Ovary (tissue), 9 donors: ENCODE data around the gene CNOT1. TPM values are rescaled to one million over a fixed set of nuclear protein-coding genes. Genes with fewer than 3 reads are reported as not detected.

Experiments
- DNase-seq, 5 donors: peaks; one replicate each; pipeline ENCODE4 v3.0.0-alpha.2; 2019 to 2020
- H3K27ac ChIP-seq, 2 donors: fragments of 200-600 bp; one replicate each; pipeline versions ENCODE4 v1.5.1 to v1.8.0; 2019 to 2022
- H3K27me3 ChIP-seq: fragments of 200-600 bp; one replicate; pipeline ENCODE4 v1.8.0; 2022
- H3K36me3 ChIP-seq: fragments of 200-600 bp; sonication (generic); one replicate; pipeline ENCODE4 v1.5.1; 2019
- H3K4me1 ChIP-seq: one replicate; pipeline ENCODE4 v1.8.1; 2013; ENCODE audit warnings: mild to moderate bottlenecking, moderate library complexity; ENCODE audit not compliant: insufficient read depth
- H3K4me3 ChIP-seq: fragments of 200-600 bp; sonication (generic); one replicate; pipeline ENCODE4 v1.5.1; 2017
- H3K9me3 ChIP-seq, 2 donors: fragments of 200-600 bp in 1 of 2; sonication (generic) in 1 of 2; one replicate each; pipeline versions ENCODE4 v1.5.1 to v1.8.1; 2013 to 2019; ENCODE audit warnings: mild to moderate bottlenecking in 1 of 2, moderate library complexity in 1 of 2
- EP300 ChIP-seq: sonication (generic); formaldehyde crosslinking; IDR thresholded peaks from one replicate; pipeline ENCODE4 v1.6.1; 2017; ENCODE audit warnings: antibody characterized with exemption
- POLR2A ChIP-seq: fragments of 450-650 bp; IDR thresholded peaks from one replicate; pipeline ENCODE4 v1.6.1; 2017; ENCODE audit warnings: antibody characterized with exemption, mild to moderate bottlenecking, moderate library complexity
- WGBS, 3 donors: extraction: QIAGEN DNeasy Blood & Tissue Kit in 1 of 3; methylation state at CpG; one replicate each; pipeline versions ENCODE4 v1.1.5 to v1.1.7; 2013 to 2017; 5-methylcytosine and 5-hydroxymethylcytosine counted together
- intact Hi-C, 4 donors: fragments of 100-400 bp; cut with DNase I; formaldehyde crosslinking; loops; one replicate each; pipeline versions ENCODE4 v1.11.0 to v1.15.1; 2022 to 2023
- polyA plus RNA-seq, 2 donors: library from polyadenylated mRNA; stranded (reverse); fragments of 200-250 nt in 1 of 2; fragments of 350-450 nt in 1 of 2; fragmentation: Illumina TruSeq in 1 of 2; extraction: RNeasy Lipid Tissue Mini Kit (QIAGEN cat#74804) in 1 of 2; gene quantifications; one replicate each; pipeline ENCODE4 v1.2.3, GENCODE V29; 2013 to 2014
- total RNA-seq, 7 donors: library from RNA; depleted of rRNA in 2 of 7; stranded (reverse); fragments of >200 nt in 2 of 7; fragmentation: NEBNext Ultra II Directional in 3 of 7; extraction: Animal tissue kit (Norgen Biotek cat#: 25700) in 3 of 7; gene quantifications; one replicate each; pipeline versions ENCODE4 v1.1.0 to v1.2.4, GENCODE V29; 2016 to 2023
- TF ChIP-seq, protein P1 (sequence below), 3 donors: fragments of 450-650 bp in 2 of 3; fragments of 200-600 bp in 1 of 3; IDR thresholded peaks; one replicate each; pipeline versions ENCODE4 v1.5.1 to v1.8.0; 2016 to 2022; ENCODE audit warnings: antibody characterized with exemption in 3 of 3, mild to moderate bottlenecking in 1 of 3
- donor health status: DM: no; HTN: no; CAD: no; lungs with moderate emphysema.
- donor health status: DM: no; HTN: no; CAD: no.
- donor health status: Bipolar disorder and iron deficiency.
- donor health status: DM: yes; HTN: yes; CAD: no.
- donor health status: DM: no; HTN: no; CAD: no.
- donor health status: DM: yes; HTN: yes; CAD: no.

The CNOT1 gene
- total and polyA plus RNA-seq, 9 donors, result 63.8 to 145 (median 111) TPM

- no peak overlapping the region for H3K4me3 ChIP-seq
- no peaks in the 10 kb centered on the region for H3K27me3 ChIP-seq
- no peaks in the 10 kb centered on the region for H3K4me1 ChIP-seq
- no peak overlapping the region for H3K27ac ChIP-seq
- intact Hi-C loops, result no loop called here
- no peaks in the 10 kb centered on the region for H3K9me3 ChIP-seq
- 36 to 61% (median 57%) methylated on average over 10 of the region's 10 CpGs for WGBS, 3 donors
- no peak for DNase-seq
- no peak for TF ChIP-seq EP300
- TF ChIP-seq POLR2A, result no peak
- TF ChIP-seq, protein P1, sequence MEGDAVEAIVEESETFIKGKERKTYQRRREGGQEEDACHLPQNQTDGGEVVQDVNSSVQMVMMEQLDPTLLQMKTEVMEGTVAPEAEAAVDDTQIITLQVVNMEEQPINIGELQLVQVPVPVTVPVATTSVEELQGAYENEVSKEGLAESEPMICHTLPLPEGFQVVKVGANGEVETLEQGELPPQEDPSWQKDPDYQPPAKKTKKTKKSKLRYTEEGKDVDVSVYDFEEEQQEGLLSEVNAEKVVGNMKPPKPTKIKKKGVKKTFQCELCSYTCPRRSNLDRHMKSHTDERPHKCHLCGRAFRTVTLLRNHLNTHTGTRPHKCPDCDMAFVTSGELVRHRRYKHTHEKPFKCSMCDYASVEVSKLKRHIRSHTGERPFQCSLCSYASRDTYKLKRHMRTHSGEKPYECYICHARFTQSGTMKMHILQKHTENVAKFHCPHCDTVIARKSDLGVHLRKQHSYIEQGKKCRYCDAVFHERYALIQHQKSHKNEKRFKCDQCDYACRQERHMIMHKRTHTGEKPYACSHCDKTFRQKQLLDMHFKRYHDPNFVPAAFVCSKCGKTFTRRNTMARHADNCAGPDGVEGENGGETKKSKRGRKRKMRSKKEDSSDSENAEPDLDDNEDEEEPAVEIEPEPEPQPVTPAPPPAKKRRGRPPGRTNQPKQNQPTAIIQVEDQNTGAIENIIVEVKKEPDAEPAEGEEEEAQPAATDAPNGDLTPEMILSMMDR (IDR thresholded peaks at IDR 0.05), result no peak
- H3K36me3 ChIP-seq, result no peaks in the 10 kb centered on the region
Observed at GRCh38 chr16:58589326-58589905, 40.2 kb downstream of the CNOT1 start.

GRCh38 chr16:58588406-58588805, 41.2 kb downstream of the CNOT1 start:
- Histone ChIP-seq H3K4me3 (no peak overlapping the region), H3K9me3 (no peaks in the 10 kb centered on the region), H3K4me1 (no peaks in the 10 kb centered on the region), H3K27me3 (no peaks in the 10 kb centered on the region), H3K36me3 (no peaks in the 10 kb centered on the region), H3K27ac (no peak overlapping the region)
- DNase-seq, result no peak
- 76 to 95% (median 93%) methylated on average over 3 of the region's 3 CpGs for WGBS, 3 donors
- TF ChIP-seq, protein P1 (IDR thresholded peaks at IDR 0.05), result no peak
- intact Hi-C loops, result no loop called here

- H3K9me3 ChIP-seq, result no peaks in the 10 kb centered on the region
- DNase-seq, result no peak
- no peak overlapping the region for H3K27ac ChIP-seq
- intact Hi-C loops, result no loop called here
- no peak for TF ChIP-seq EP300
- no peak for TF ChIP-seq POLR2A
- TF ChIP-seq, protein P1 (IDR thresholded peaks at IDR 0.05), result no peak
- H3K27me3 ChIP-seq, result no peaks in the 10 kb centered on the region
- whole genome bisulfite sequencing, 3 donors, result 91 to 96% (median 93%) methylated on average over 7 of the region's 7 CpGs
- H3K36me3 ChIP-seq, result no peaks in the 10 kb centered on the region
- no peak overlapping the region for H3K4me3 ChIP-seq
- no peaks in the 10 kb centered on the region for H3K4me1 ChIP-seq
Observed at GRCh38 chr16:58586340-58587030, 43.1 kb downstream of the CNOT1 start.

DNA sequence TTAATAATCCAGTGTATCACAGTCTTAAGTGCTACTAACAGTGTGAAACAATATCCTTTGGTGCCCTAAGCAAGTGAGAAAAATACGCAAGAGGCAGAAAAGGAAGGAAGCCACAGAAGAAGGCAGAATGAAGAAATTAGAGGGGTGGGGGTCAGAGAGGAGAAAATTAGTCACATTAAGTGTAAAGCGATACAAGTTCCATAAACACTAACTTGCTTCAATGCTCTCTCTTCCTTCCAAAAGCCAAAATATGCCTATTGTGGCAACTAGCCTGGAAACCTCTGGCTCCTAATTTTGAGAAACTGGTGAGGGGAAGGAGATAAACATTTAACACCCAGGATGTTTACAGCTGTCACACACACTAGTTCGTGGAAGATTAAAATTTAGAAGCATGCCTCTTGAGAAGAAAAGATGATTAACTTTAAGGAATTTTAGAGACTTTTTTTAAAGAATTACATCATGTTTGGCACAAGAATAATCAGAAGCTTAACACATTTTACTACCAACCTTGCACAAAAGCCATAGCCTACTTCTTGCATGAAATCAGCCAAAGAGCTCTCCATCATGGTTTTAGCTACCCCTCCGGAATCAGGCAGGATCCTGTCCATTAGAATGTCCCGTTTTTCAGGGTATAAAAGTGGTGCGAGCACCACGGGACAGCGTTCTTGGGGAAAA, 44.7 kb downstream of the CNOT1 start:
- no peaks in the 10 kb centered on the region for H3K36me3 ChIP-seq
- no peak for DNase-seq
- WGBS, 3 donors, result 74 to 79% (median 75%) methylated on average over 8 of the region's 8 CpGs

More for the DNA sequence above, 44.7 kb downstream of the CNOT1 start:
- TF ChIP-seq POLR2A (no peak), EP300 (no peak)
- TF ChIP-seq, protein P1 (IDR thresholded peaks at IDR 0.05), result no peak
- no peaks in the 10 kb centered on the region for H3K9me3 ChIP-seq
- H3K27me3 ChIP-seq, result no peaks in the 10 kb centered on the region
- no peak overlapping the region for H3K4me3 ChIP-seq
- H3K27ac ChIP-seq, result no peak overlapping the region
- intact Hi-C loops, result no loop called here
- no peaks in the 10 kb centered on the region for H3K4me1 ChIP-seq
